ENCODE measurements around the gene PKD2L1.

GRCh38 chr10:100289641-100290040, 40.4 kb downstream of the PKD2L1 start:
- TF ChIP-seq, protein P1, sequence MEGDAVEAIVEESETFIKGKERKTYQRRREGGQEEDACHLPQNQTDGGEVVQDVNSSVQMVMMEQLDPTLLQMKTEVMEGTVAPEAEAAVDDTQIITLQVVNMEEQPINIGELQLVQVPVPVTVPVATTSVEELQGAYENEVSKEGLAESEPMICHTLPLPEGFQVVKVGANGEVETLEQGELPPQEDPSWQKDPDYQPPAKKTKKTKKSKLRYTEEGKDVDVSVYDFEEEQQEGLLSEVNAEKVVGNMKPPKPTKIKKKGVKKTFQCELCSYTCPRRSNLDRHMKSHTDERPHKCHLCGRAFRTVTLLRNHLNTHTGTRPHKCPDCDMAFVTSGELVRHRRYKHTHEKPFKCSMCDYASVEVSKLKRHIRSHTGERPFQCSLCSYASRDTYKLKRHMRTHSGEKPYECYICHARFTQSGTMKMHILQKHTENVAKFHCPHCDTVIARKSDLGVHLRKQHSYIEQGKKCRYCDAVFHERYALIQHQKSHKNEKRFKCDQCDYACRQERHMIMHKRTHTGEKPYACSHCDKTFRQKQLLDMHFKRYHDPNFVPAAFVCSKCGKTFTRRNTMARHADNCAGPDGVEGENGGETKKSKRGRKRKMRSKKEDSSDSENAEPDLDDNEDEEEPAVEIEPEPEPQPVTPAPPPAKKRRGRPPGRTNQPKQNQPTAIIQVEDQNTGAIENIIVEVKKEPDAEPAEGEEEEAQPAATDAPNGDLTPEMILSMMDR (IDR thresholded peaks at IDR 0.05) = no peak
- TF ChIP-seq EP300 (IDR thresholded peaks at IDR 0.05) = no peak
